A549 (cell line): Measurements from ENCODE around the gene TVP23C.

Experiments
- CTCF ChIP-seq: fragments of >200 bp; sonication (Bioruptor Twin); formaldehyde crosslinking; IDR thresholded peaks from 3 replicates; pipeline ENCODE4 v1.5.1; 2016
- EP300 ChIP-seq, 2 experiments: fragments of >200 bp; sonication (Bioruptor Twin); formaldehyde crosslinking; IDR thresholded peaks; 2 replicates in 1 of 2; 3 replicates in 1 of 2; pipeline ENCODE4 v1.6.1; 2016 to 2017
- FOXS1 ChIP-seq: fragments of 250-450 bp; sonication (Bioruptor Pico); IDR thresholded peaks from 2 replicates; pipeline ENCODE4 v1.5.0; 2020; ENCODE audit warnings: mild to moderate bottlenecking, moderate library complexity
- MAFK ChIP-seq: fragments of 450-650 bp; IDR thresholded peaks from 2 replicates; pipeline ENCODE4 v1.6.1; 2014; ENCODE audit not compliant: partially characterized antibody
- MAZ ChIP-seq: fragments of 150-350 bp; IDR thresholded peaks from 2 replicates; pipeline ENCODE4 v1.6.1; 2014; ENCODE audit warnings: antibody characterized with exemption, low read depth, low read length, borderline replicate concordance
- MYC ChIP-seq: IDR thresholded peaks from 2 replicates; pipeline ENCODE4 v1.6.1; 2012; ENCODE audit warnings: mild to moderate bottlenecking, inconsistent platforms, low read length, improper control_type of control experiment, borderline replicate concordance
- NPAS2 ChIP-seq: fragments of 250-450 bp; sonication (Bioruptor Pico); IDR thresholded peaks from 2 replicates; pipeline ENCODE4 v1.8.0; 2022; ENCODE audit warnings: mild to moderate bottlenecking, moderate library complexity, borderline replicate concordance
- NR3C1 ChIP-seq: fragments of >200 bp; sonication (Bioruptor Twin); formaldehyde crosslinking; IDR thresholded peaks from 3 replicates; pipeline ENCODE4 v1.6.1; 2017
- POLR2A ChIP-seq: IDR thresholded peaks from 2 replicates; pipeline ENCODE4 v1.6.1; 2012; ENCODE audit warnings: mild to moderate bottlenecking, low read length
- RCOR1 ChIP-seq: fragments of 150-350 bp; IDR thresholded peaks from 2 replicates; pipeline ENCODE4 v1.6.1; 2014; ENCODE audit warnings: antibody characterized with exemption, low read length, low read depth
- SMC3 ChIP-seq: fragments of >200 bp; sonication (Bioruptor Twin); formaldehyde crosslinking; IDR thresholded peaks from 3 replicates; pipeline ENCODE4 v1.6.1; 2018; ENCODE audit warnings: inconsistent platforms
- USF2 ChIP-seq: fragments of 450-650 bp; IDR thresholded peaks from 2 replicates; pipeline ENCODE4 v1.6.1; 2014; ENCODE audit warnings: antibody characterized with exemption
- TF ChIP-seq, protein P1 (sequence below): fragments of 150-350 bp; IDR thresholded peaks from 2 replicates; pipeline ENCODE4 v1.6.1; 2014; ENCODE audit warnings: low read depth, mild to moderate bottlenecking, low read length
- TF ChIP-seq, protein P2 (sequence below): fragments of 250-450 bp; sonication (Bioruptor Pico); IDR thresholded peaks from 2 replicates; pipeline ENCODE4 v1.5.0; 2021; ENCODE audit warnings: mild to moderate bottlenecking, moderate library complexity, borderline replicate concordance

- TF ChIP-seq, protein P1, sequence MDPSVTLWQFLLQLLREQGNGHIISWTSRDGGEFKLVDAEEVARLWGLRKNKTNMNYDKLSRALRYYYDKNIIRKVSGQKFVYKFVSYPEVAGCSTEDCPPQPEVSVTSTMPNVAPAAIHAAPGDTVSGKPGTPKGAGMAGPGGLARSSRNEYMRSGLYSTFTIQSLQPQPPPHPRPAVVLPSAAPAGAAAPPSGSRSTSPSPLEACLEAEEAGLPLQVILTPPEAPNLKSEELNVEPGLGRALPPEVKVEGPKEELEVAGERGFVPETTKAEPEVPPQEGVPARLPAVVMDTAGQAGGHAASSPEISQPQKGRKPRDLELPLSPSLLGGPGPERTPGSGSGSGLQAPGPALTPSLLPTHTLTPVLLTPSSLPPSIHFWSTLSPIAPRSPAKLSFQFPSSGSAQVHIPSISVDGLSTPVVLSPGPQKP = no peak
- TF ChIP-seq POLR2A (no peak), CTCF (no peak), SMC3 (no peak), MAFK (no peak), USF2 (no peak), NR3C1 (no peak), RCOR1 (no peak), EP300 (IDR thresholded peaks at IDR 0.05) (no peak), NPAS2 (CRISPR knock-in tag) (no peak), MAZ (no peak), FOXS1 (no peak), MYC (no peak)
- TF ChIP-seq, protein P2, sequence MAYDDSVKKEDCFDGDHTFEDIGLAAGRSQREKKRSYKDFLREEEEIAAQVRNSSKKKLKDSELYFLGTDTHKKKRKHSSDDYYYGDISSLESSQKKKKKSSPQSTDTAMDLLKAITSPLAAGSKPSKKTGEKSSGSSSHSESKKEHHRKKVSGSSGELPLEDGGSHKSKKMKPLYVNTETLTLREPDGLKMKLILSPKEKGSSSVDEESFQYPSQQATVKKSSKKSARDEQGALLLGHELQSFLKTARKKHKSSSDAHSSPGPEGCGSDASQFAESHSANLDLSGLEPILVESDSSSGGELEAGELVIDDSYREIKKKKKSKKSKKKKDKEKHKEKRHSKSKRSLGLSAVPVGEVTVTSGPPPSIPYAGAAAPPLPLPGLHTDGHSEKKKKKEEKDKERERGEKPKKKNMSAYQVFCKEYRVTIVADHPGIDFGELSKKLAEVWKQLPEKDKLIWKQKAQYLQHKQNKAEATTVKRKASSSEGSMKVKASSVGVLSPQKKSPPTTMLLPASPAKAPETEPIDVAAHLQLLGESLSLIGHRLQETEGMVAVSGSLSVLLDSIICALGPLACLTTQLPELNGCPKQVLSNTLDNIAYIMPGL (CRISPR knock-in tag) = no peak
Observed at GRCh38 chr17:15482476-15482875, 80.8 kb downstream of the TVP23C start.
